AG09309 (cell line): Measurements from ENCODE around the gene ATL2.

Experiments
- DNase-seq: peaks from one replicate; pipeline ENCODE4 v3.0.0-alpha.2; 2010; ENCODE audit warnings: low read depth
- H3K4me3 ChIP-seq: 2 replicates; pipeline ENCODE4 v1.5.1; 2011; ENCODE audit warnings: mild to moderate bottlenecking, low read depth, low read length, moderate library complexity; ENCODE audit not compliant: control insufficient read depth
- TF ChIP-seq, protein P1 (sequence below): IDR thresholded peaks from 2 replicates; pipeline ENCODE4 v1.5.1; 2011; ENCODE audit warnings: mild to moderate bottlenecking, low read depth, low read length, inconsistent platforms; ENCODE audit not compliant: insufficient read depth, control insufficient read depth; ENCODE audit errors: missing control alignments

Gene ATL2

DNA sequence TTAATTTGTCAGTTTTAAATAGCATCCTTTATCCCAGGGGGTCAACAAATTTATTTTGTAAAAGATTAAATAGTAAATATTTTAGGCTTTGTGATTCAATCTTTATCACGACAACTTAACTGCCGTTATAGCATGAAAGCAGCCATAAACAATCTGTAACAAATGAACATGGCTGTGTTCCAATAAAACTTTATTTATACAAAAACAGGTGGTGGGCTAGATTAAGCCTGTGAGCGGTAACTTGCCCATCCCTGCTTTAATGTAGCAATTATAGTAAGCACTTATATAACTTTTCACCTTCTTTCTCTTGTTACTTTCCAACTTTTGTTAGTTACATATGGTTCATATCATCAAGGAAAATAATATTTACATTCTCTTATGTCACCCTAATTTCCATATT is 121.9 kb downstream of the ATL2 start:
- no peak overlapping the region for H3K4me3 ChIP-seq
- no peak for DNase-seq
- TF ChIP-seq, protein P1, sequence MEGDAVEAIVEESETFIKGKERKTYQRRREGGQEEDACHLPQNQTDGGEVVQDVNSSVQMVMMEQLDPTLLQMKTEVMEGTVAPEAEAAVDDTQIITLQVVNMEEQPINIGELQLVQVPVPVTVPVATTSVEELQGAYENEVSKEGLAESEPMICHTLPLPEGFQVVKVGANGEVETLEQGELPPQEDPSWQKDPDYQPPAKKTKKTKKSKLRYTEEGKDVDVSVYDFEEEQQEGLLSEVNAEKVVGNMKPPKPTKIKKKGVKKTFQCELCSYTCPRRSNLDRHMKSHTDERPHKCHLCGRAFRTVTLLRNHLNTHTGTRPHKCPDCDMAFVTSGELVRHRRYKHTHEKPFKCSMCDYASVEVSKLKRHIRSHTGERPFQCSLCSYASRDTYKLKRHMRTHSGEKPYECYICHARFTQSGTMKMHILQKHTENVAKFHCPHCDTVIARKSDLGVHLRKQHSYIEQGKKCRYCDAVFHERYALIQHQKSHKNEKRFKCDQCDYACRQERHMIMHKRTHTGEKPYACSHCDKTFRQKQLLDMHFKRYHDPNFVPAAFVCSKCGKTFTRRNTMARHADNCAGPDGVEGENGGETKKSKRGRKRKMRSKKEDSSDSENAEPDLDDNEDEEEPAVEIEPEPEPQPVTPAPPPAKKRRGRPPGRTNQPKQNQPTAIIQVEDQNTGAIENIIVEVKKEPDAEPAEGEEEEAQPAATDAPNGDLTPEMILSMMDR, result no peak

DNA sequence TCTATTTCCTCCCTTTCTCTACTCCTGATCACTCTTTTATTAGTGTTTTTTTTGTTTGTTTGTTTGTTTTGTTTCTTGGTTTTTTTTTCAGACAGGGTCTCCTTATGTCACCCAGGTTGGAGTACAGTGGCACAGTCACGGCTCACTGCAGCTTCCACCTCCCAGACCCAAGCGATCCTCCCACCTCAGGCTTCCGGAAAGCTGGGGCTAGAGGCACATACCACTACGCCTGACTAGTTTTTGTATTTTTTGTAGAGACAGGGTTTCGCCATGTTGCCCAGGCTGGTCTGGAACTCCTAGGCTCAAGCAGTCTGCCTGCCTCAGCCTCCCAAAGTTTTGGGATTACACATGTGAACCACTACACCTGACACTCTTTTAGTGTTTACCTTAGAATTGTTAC is 122.3 kb downstream of the ATL2 start:
- TF ChIP-seq, protein P1, result no peak

DNA sequence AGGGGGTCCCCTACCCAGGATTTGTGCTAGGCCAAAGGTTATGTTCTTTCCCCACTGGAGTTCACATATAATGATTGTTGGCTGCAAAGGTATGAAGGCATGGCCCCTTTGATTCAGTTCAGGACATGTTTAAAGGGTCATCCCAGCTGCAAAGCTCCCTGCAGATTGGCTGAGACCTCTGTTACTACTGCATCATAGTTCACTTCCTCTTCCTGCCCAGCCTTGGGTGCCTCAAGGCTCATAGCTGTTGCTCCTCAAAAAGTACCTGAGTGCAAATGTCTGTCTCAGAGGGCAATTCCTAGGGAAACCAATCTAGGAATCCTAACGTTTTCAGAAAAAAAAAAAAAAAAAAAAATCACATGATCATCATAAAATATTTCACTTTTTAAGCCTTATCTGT is 125.1 kb downstream of the ATL2 start:
- DNase-seq, result no peak
- TF ChIP-seq, protein P1, result no peak
- H3K4me3 ChIP-seq, result no peak overlapping the region

More for the DNA sequence above, 122.3 kb downstream of the ATL2 start:
- H3K4me3 ChIP-seq, result no peak overlapping the region
- no peak for DNase-seq

DNA sequence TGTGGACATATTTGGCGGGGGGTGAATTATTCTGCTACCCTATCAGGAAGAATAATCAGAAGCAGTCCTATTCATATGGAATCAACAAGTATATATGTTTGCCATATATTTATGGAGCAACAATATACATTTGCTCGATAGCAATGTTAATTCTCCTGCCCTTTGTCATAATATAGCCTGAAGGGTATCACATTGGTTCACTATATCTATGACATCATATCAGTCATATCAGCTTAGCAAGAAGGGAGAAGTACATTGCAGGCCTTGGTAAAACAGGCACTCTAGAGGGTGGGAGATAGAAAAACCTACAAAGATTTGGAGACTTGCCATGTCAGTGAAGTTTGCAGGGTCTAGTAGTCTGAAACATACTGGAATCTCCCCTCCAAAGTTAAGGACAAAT is 128.4 kb downstream of the ATL2 start:
- no peak overlapping the region for H3K4me3 ChIP-seq
- no peak for DNase-seq
- TF ChIP-seq, protein P1, result no peak

DNA sequence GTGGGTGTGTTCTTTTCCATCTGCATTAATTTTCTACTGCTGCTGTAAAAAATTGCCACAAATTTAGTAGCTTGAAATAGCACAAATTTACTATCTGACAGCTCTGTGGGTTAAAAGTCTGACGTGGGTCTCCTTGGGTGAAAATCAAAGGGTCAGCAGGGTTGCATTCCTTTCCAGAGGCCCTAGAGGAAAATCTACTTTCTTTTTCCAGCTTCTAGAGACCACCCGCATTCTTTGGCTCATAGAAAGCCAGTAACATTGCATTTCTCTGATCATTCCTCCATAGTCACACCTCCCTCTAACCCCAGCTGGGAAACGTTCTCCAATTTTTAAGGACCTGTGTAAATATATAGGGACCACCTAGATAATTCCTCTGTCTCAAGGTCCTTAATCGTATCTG is 128.8 kb downstream of the ATL2 start:
- TF ChIP-seq, protein P1, result no peak
- DNase-seq, result no peak
- no peak overlapping the region for H3K4me3 ChIP-seq

DNA sequence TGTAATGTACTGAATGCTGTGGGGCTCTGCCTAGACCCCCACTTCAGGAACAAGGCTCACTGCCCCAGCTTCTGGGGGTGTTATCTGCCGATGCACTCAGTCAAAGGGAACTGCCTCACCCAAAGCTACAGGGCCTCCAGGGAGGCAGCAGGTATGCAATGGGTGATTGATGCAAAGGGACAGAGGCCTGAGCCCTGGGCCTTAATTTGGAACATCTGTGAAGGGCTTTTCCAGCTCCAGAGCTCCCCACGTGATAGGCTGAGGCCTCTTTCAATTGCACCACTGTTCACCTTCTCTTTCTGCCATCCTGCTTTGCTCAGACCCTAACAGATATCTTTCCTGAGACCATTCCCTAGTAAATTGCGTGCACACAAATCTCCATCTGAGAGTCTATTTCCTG is 131.0 kb downstream of the ATL2 start:
- TF ChIP-seq, protein P1, result no peak
- no peak overlapping the region for H3K4me3 ChIP-seq
- no peak for DNase-seq

DNA sequence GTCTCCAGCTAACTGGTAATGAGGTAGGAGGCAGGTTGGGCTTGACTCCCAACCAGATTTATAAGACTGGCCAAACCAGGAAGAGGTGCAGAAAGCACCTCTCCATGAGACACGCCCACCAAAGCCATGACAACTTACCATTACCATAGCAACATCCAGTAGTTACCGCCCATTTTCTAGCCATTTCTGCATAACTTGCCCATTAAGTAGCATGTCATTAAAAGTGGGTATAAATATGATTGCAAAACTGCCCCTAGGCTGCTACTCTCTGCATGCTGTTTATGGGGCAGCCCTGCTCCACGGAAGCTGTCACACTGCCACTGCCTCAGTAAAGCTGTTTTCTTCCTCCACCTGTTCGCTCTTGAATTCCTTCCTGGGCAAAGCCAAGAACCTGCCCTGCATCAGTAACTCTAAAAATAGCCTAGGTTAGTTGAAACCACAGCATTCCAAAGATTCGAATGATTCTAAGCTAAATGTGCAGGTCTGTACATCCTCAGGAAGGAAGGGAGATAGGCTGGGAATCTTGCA is 131.9 kb downstream of the ATL2 start:
- no peak overlapping the region for H3K4me3 ChIP-seq
- no peak for DNase-seq
- TF ChIP-seq, protein P1, result no peak
